Endothelial cell of umbilical vein (primary cell): ENCODE measurements around the gene CS.

Experiments
- CTCF ChIP-seq, 2 donors: IDR thresholded peaks; 1 replicate in 1 of 2; 2 replicates in 1 of 2; pipeline ENCODE4 v1.5.1; 2011; ENCODE audit warnings: low read length in 2 of 2, mild to moderate bottlenecking in 2 of 2, moderate library complexity in 2 of 2, control low read depth in 1 of 2, inconsistent platforms in 1 of 2, low read depth in 1 of 2; ENCODE audit not compliant: insufficient read depth in 1 of 2; ENCODE audit errors: extremely low read depth in 1 of 2
- GATA2 ChIP-seq: IDR thresholded peaks from 2 replicates; pipeline ENCODE4 v1.7.0; 2011; ENCODE audit warnings: low read depth, mild to moderate bottlenecking, moderate library complexity, mixed read lengths, low read length; ENCODE audit not compliant: insufficient read length, insufficient read depth
- MAX ChIP-seq: IDR thresholded peaks from 2 replicates; pipeline ENCODE4 v1.6.1; 2011; ENCODE audit not compliant: insufficient read depth, insufficient read length
- MYC ChIP-seq: IDR thresholded peaks from one replicate; pipeline ENCODE4 v1.6.1; 2011; ENCODE audit warnings: mild to moderate bottlenecking, low read depth, low read length
- POLR2A ChIP-seq: IDR thresholded peaks from 2 replicates; pipeline ENCODE4 v1.6.1; 2012; ENCODE audit warnings: low read depth, mild to moderate bottlenecking, control low read depth, low read length
- POLR2AphosphoS5 ChIP-seq: IDR thresholded peaks from 2 replicates; pipeline ENCODE4 v1.6.1; 2012; ENCODE audit warnings: low read depth, mild to moderate bottlenecking, control low read depth, low read length, moderate library complexity; ENCODE audit not compliant: insufficient read depth

GRCh38 chr12:56308714-56309113 lies 8.6 kb upstream of the CS start:
- no peak for TF ChIP-seq CTCF (IDR thresholded peaks at IDR 0.05; ENCODE audit: extremely low read depth in 1 of 2, insufficient read depth in 1 of 2, low read depth in 1 of 2, low read length in 2 of 2)
- TF ChIP-seq MAX, result no peak
- no peak for TF ChIP-seq POLR2AphosphoS5
- no peak for TF ChIP-seq MYC
- TF ChIP-seq POLR2A, result no peak
- no peak for TF ChIP-seq GATA2
